ENCODE data around the gene EMX1.

The EMX1 gene

DNA sequence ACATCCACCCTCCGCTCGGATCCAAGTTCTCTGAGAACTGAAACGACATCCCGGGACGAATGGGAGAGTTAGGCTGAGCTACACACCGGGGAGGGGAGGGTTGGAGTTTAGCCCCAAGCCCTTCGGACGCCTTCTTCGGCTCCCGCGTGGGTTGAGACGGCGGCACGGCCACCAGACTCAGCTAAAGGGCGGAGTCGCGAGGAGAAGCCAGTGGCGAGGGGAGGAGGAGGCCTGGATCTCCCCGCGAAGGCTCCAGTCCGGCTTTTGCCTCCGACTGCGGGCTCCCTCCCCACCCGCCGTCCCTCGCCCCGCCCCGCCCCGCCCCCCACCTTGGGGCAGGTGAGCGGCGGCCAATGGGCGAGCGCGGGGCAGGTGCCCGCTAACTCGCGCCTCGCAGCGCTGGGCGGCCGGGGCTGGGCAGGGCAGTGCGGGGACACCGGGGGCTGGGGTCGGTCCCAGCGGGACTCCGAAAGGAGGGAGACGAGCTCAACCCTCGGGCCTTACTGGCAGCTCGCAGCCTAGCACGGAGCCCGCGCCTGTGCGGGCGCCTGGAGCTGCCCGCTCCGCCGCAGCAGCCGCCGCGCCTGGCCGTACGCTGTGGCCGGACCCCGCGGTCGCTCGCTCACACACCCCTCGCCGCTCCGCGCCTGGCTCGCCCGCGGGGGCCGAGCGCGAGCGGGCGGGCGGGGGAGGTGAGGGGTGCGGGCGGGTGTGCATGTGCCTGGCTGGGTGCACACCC is at the start of gene EMX1:
TSS of gene EMX1 (plus strand) at position 382 of the 739 bp plus-strand sequence. CDS start at position 716, 334 bp downstream.
- Histone ChIP-seq H3K9ac (ENCODE audit: low read depth, low read length) (peak within 1 kb of the TSS; percentile 42; the same call in 1 of the 2 replicates), H3K27ac (ENCODE audit: low read length) (no peak within 1 kb of the TSS), H3K9me3 (ENCODE audit: insufficient read depth, low read depth, low read length) (peaks cover 6% of the 10 kb centered on the region; the same call in 1 of the 2 replicates), H3K36me3 (ENCODE audit: insufficient read depth, low read depth, low read length) (no peaks in the 10 kb centered on the region), H3K4me3 (ENCODE audit: low read length) (peak within 1 kb of the TSS; percentile 61), H3K27me3 (ENCODE audit: insufficient read depth, low read length) (peaks cover 100% of the 10 kb centered on the region), H3K4me1 (ENCODE audit: insufficient read depth, low read length) (peaks cover 24% of the 10 kb centered on the region)

DNA sequence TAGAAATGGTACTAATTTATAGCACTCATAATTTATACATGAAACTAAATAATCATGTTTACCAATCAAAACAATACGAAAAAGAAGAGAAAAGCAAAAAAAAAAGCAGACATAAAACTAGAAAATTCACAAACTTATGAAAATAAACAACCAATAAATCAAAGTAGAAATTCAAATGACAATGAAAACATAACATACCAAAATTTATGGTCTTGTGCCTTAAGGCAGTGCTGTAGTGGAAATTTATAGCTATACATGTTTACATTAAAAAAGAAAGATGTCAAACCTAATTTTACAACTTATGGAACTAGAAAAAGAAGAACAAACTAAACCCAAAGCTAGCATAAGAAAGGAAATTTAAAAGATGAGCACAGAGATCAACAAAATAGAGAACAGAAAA is 46.3 kb upstream of the EMX1 start:
- H3K4me1 ChIP-seq (ENCODE audit: insufficient read depth, low read length): no peaks in the 10 kb centered on the region
- H3K4me3 ChIP-seq (ENCODE audit: low read length): no peak overlapping the region
- H3K27ac ChIP-seq (ENCODE audit: low read length): no peak overlapping the region
- no peaks in the 10 kb centered on the region for H3K9me3 ChIP-seq (ENCODE audit: insufficient read depth, low read depth, low read length)
- H3K27me3 ChIP-seq (ENCODE audit: insufficient read depth, low read length): peaks cover 5% of the 10 kb centered on the region
- H3K9ac ChIP-seq (ENCODE audit: low read depth, low read length): no peak overlapping the region
- no peaks in the 10 kb centered on the region for H3K36me3 ChIP-seq (ENCODE audit: insufficient read depth, low read depth, low read length)

DNA sequence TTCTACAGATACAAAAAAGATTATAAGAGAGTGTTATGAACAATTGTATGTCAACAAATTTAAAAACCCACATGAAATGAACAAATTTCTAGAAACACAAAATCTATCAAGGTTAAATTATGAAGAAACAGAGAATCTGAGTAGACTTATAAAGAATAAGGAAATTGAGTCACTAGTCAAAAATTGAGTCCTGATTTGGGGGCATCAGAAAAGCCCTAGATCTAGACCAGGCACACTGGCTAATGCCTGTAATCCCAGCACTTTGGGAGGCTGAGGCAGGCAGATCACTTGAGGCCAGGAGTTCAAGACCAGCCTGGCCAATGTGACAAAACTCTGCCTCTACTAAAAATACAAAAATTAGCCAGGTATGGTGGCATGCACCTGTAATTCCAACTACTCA is 45.4 kb upstream of the EMX1 start:
- H3K27ac ChIP-seq (ENCODE audit: low read length): no peak overlapping the region
- H3K27me3 ChIP-seq (ENCODE audit: insufficient read depth, low read length): peaks cover 5% of the 10 kb centered on the region
- H3K4me3 ChIP-seq (ENCODE audit: low read length): no peak overlapping the region
- no peak overlapping the region for H3K9ac ChIP-seq (ENCODE audit: low read depth, low read length)
- H3K36me3 ChIP-seq (ENCODE audit: insufficient read depth, low read depth, low read length): no peaks in the 10 kb centered on the region
- no peaks in the 10 kb centered on the region for H3K9me3 ChIP-seq (ENCODE audit: insufficient read depth, low read depth, low read length)
- H3K4me1 ChIP-seq (ENCODE audit: insufficient read depth, low read length): no peaks in the 10 kb centered on the region

DNA sequence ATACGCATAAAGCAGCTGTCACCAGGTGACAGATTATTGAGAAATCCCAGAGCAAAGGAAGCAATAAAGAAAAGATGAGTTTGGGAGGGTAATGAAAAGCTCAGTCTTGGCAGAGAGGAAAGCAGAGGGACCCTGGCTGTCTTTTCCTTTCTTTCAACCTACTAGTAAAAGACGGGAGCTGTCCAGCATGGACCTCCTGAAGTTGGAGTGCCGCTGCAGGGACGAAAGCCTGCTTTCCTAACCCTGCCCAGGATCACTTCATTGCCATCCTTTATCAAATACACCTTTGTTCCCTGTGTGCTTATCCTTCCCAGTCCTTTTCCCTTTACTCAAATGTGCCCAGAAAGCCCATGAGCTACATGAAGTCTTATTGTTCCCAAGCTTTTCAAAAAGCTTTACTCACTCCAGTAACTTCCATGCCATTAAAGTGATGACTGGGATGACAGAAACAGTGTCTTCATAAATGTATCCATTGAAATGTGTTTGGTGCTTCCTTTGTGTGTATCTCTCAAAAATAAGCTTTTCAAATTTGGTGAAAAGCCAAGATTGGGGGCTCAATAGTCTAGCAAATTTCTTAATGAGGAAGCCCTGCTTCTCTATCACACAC is 33.9 kb upstream of the EMX1 start:
- Histone ChIP-seq H3K36me3 (ENCODE audit: insufficient read depth, low read depth, low read length) (no peaks in the 10 kb centered on the region), H3K27me3 (ENCODE audit: insufficient read depth, low read length) (peaks cover 85% of the 10 kb centered on the region), H3K27ac (ENCODE audit: low read length) (no peak overlapping the region)

DNA sequence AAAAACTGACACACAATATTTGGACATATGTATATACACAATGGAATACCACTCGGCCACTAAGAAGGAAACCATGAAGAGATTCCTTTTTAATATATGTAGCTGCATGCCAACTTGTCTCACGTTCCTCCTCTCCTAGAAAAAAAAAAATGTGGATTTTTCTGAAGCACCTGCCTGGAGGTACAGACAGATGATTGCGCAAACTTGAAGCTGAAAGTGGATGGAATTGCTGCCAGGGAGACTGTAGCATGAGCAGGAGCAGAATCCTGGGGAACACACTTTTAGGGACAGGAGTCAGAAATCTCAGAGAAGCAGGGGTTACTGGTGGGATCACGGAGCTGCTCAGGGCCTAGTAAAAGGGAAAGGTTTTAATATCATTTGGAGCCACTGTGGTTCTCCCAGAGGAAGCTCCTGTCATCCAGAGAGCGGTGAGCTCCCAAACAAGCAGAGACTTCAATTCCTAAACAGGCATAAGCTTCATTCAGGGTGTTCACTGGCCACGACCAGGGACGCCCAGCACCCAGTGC is 30.8 kb upstream of the EMX1 start:
- Histone ChIP-seq H3K9ac (ENCODE audit: low read depth, low read length) (no peak overlapping the region), H3K27ac (ENCODE audit: low read length) (no peak overlapping the region)

More for the DNA sequence above, 33.9 kb upstream of the EMX1 start:
- Histone ChIP-seq H3K9ac (ENCODE audit: low read depth, low read length) (no peak overlapping the region), H3K9me3 (ENCODE audit: insufficient read depth, low read depth, low read length) (no peaks in the 10 kb centered on the region), H3K4me3 (ENCODE audit: low read length) (no peak overlapping the region), H3K4me1 (ENCODE audit: insufficient read depth, low read length) (no peaks in the 10 kb centered on the region)

DNA sequence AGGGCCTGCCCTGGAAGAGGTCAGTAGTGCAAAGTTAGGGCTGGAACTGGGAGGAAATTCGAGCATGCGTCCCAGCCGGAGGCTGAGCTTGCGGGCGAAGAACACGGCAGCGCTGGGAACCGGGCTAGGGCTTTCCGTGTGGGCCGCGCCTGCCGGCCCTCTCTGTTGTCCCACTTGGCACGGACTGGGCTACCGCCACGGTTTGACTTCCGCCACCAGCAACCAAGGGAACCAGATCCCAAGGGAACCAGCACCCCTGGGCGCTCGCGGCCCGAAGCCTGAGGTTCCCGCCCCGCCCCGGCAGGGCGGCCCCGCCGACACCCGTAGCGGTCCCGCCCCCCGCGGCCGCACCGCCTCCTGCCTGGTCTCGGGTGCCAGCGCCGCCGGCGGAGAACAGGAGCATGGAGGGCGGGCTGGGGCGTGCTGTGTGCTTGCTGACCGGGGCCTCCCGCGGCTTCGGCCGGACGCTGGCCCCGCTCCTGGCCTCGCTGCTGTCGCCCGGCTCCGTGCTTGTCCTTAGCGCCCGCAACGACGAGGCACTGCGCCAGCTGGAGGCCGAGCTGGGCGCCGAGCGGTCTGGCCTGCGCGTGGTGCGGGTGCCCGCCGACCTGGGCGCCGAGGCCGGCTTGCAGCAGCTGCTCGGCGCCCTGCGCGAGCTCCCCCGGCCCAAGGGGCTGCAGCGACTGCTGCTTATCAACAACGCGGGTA is 30.1 kb upstream of the EMX1 start, which contains the start of gene SPR:
TSS of gene SPR (plus strand) at position 377 of the 708 bp plus-strand sequence. CDS start at position 402, 25 bp downstream.
- H3K9me3 ChIP-seq (ENCODE audit: insufficient read depth, low read depth, low read length): no peaks in the 10 kb centered on the region
- H3K36me3 ChIP-seq (ENCODE audit: insufficient read depth, low read depth, low read length): no peaks in the 10 kb centered on the region
- peak within 1 kb of the TSS; percentile 60; the same call in 1 of the 2 replicates for H3K9ac ChIP-seq (ENCODE audit: low read depth, low read length)
- no peaks in the 10 kb centered on the region for H3K4me1 ChIP-seq (ENCODE audit: insufficient read depth, low read length)
- peak within 1 kb of the TSS; percentile 82 for H3K4me3 ChIP-seq (ENCODE audit: low read length)
- no peak within 1 kb of the TSS for H3K27ac ChIP-seq (ENCODE audit: low read length)
- peaks cover 81% of the 10 kb centered on the region for H3K27me3 ChIP-seq (ENCODE audit: insufficient read depth, low read length)

More for the DNA sequence above, 30.8 kb upstream of the EMX1 start:
- H3K27me3 ChIP-seq (ENCODE audit: insufficient read depth, low read length): peaks cover 85% of the 10 kb centered on the region
- no peaks in the 10 kb centered on the region for H3K36me3 ChIP-seq (ENCODE audit: insufficient read depth, low read depth, low read length)
- no peaks in the 10 kb centered on the region for H3K9me3 ChIP-seq (ENCODE audit: insufficient read depth, low read depth, low read length)
- peak overlapping the region; percentile 82 for H3K4me3 ChIP-seq (ENCODE audit: low read length)
- H3K4me1 ChIP-seq (ENCODE audit: insufficient read depth, low read length): no peaks in the 10 kb centered on the region

DNA sequence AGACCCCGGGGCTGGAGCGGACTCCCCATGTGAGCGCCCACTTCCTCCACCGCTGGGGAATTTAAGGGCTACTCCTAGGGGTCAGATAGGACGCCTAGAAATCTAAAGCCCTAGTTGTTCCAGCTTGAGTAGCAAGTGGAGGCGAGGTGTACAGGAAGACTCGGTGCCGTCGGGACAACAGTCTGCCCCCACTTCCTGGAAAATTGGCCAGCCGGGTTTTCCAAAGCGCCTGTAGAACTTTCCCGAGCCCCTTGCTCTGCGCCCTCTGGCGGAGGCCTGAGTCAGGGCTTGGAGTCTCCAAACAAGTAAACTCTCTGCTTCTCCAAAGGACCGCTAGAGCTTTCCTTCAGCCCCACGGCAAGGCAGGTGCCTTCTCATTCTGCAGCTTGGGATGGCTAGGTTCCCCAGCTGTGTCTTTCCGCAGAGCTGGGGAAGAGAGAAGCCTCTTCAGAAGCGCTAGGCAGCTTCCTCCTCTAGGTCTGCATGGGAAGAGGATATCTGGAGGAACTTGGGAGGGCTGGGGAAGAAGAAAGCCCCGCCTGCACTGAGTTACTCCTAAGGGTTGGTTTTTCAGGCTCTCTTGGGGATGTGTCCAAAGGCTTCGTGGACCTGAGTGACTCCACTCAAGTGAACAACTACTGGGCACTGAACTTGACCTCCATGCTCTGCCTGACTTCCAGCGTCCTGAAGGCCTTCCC is 29.4 kb upstream of the EMX1 start:
- peaks cover 79% of the 10 kb centered on the region for H3K27me3 ChIP-seq (ENCODE audit: insufficient read depth, low read length)
- H3K36me3 ChIP-seq (ENCODE audit: insufficient read depth, low read depth, low read length): no peaks in the 10 kb centered on the region
- H3K27ac ChIP-seq (ENCODE audit: low read length): no peak overlapping the region
- no peaks in the 10 kb centered on the region for H3K9me3 ChIP-seq (ENCODE audit: insufficient read depth, low read depth, low read length)
- H3K9ac ChIP-seq (ENCODE audit: low read depth, low read length): peak overlapping the region; percentile 60; the same call in 1 of the 2 replicates
- peak overlapping the region; percentile 82 for H3K4me3 ChIP-seq (ENCODE audit: low read length)
- H3K4me1 ChIP-seq (ENCODE audit: insufficient read depth, low read length): no peaks in the 10 kb centered on the region

DNA sequence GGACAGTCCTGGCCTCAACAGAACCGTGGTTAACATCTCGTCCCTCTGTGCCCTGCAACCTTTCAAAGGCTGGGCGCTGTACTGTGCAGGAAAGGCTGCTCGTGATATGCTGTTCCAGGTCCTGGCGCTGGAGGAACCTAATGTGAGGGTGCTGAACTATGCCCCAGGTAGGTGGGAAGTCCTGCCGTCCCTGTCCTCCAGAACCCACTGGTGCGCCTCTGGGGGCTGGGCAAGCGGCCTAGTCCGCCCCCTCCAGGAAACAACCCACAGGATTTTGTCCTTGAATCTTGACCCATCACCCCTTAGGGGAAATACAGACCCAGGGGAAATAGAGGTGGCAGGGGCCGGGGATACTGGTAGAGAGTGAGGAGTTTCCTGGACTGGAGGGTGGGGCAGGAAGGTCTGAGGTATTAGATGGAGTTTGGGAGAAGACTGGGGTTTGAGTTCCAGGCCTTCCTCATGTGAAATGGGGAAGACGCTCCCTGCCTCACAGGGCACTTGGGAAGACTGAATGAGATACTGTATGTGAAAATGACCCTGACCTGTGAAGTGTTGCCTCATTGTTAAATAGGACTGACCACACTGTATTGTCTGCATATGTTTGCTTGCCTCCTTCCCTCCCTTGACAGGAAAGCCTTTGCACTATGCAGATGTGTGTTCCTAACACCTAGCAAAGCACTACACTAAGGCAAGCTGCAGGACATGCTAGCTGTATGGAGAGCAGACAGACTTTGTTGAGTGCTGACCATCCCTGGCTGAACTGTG is 28.7 kb upstream of the EMX1 start:
- no peaks in the 10 kb centered on the region for H3K36me3 ChIP-seq (ENCODE audit: insufficient read depth, low read depth, low read length)
- no peak overlapping the region for H3K4me3 ChIP-seq (ENCODE audit: low read length)
- H3K27me3 ChIP-seq (ENCODE audit: insufficient read depth, low read length): peaks cover 79% of the 10 kb centered on the region
- no peaks in the 10 kb centered on the region for H3K4me1 ChIP-seq (ENCODE audit: insufficient read depth, low read length)
- no peak overlapping the region for H3K27ac ChIP-seq (ENCODE audit: low read length)
- no peak overlapping the region for H3K9ac ChIP-seq (ENCODE audit: low read depth, low read length)
- no peaks in the 10 kb centered on the region for H3K9me3 ChIP-seq (ENCODE audit: insufficient read depth, low read depth, low read length)

DNA sequence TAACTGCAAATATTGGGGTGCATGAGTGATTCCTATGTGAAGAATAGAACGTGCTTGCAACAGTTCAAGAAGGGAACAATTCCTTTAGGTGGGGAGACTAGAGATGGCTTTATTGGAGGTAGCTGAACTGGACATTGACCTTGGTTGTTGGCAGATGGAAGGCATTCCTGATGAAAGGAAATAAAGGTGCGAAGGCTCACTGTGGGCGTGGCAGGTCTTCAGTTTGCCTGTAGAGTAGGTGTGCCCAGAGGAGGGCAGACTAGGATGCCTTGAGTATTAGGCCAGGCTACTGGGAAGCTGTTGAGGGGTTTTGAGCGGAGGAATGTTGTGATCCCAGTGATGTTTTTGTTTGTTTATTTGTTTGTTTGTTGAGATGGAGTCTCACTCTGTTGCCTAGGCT is 27.3 kb upstream of the EMX1 start:
- Histone ChIP-seq H3K27ac (ENCODE audit: low read length) (no peak overlapping the region), H3K27me3 (ENCODE audit: insufficient read depth, low read length) (peaks cover 79% of the 10 kb centered on the region)

DNA sequence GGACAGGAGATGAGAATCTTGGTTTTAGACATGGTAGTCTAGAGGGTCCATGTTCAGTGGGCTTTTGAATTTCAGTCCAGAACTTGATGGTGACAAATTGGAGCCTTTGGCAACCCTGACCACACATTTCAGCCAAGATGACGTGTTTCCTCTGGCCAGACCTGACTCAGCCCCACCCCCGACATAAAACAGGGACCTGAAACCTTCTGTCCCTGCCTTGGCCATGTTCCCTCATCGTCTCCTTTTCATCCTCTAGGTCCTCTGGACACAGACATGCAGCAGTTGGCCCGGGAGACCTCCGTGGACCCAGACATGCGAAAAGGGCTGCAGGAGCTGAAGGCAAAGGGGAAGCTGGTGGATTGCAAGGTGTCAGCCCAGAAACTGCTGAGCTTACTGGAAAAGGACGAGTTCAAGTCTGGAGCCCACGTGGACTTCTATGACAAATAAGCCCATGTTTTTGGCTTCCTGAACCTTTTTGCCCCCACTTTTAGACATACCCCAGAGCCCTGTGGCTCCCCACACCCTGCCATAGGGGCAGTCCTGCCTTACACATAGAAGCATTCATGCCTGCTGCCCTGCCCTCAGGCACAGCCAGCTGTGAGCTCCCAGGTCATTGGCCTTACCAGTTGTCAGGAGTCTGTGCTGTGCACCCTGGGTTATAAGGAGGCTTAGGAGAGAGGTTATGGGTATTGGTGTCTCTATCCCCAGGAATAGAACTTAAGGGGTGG is 26.1 kb upstream of the EMX1 start:
- Histone ChIP-seq H3K4me1 (ENCODE audit: insufficient read depth, low read length) (peaks cover 7% of the 10 kb centered on the region; the same call in 1 of the 2 replicates), H3K27ac (ENCODE audit: low read length) (no peak overlapping the region), H3K36me3 (ENCODE audit: insufficient read depth, low read depth, low read length) (no peaks in the 10 kb centered on the region), H3K9ac (ENCODE audit: low read depth, low read length) (no peak overlapping the region), H3K4me3 (ENCODE audit: low read length) (no peak overlapping the region), H3K27me3 (ENCODE audit: insufficient read depth, low read length) (peaks cover 79% of the 10 kb centered on the region), H3K9me3 (ENCODE audit: insufficient read depth, low read depth, low read length) (no peaks in the 10 kb centered on the region)

More for the DNA sequence above, 27.3 kb upstream of the EMX1 start:
- no peak overlapping the region for H3K4me3 ChIP-seq (ENCODE audit: low read length)
- H3K9ac ChIP-seq (ENCODE audit: low read depth, low read length): no peak overlapping the region
- H3K4me1 ChIP-seq (ENCODE audit: insufficient read depth, low read length): 0 out of 2 replicates have a peak, but pooled peaks cover 3% of the 10 kb centered on the region
- H3K9me3 ChIP-seq (ENCODE audit: insufficient read depth, low read depth, low read length): no peaks in the 10 kb centered on the region
- H3K36me3 ChIP-seq (ENCODE audit: insufficient read depth, low read depth, low read length): no peaks in the 10 kb centered on the region

Measured in iPS-20b (cell line).